HG03280 (cell line): ENCODE results near the gene PPIL3.

Experiments used
- ATAC-seq: cut with Tn5 transposase; IDR thresholded peaks from one replicate; pipeline ENCODE4 v1.9.1; 2021; ENCODE audit warnings: mild to moderate bottlenecking, moderate library complexity; ENCODE audit not compliant: unreplicated experiment

Gene PPIL3

DNA sequence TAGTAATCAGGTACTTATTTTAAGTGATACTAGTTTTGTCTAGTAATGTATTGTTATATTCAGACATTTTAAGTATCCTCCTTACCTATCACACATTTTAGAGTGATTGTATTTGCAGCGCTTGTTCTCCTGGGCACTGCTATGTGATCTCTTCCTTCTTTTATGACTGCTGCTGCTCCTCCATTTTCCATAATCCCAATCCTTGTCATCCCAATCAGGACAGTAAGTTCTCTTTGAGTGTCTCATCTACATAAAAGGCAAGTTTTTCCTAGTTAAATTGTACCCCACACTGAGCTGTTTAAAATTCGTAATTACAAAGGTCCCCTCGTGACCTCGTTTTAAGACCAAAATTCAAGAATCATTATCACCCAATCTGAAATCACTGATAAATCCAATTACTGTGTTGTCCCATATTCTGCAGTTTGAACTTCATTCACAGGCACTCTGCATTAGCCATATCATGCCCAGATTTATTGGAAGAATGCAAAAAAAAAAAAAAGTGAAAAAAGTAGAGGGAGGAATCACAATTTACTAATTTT, 27.2 kb downstream of the PPIL3 start:
- no peak for ATAC-seq

DNA sequence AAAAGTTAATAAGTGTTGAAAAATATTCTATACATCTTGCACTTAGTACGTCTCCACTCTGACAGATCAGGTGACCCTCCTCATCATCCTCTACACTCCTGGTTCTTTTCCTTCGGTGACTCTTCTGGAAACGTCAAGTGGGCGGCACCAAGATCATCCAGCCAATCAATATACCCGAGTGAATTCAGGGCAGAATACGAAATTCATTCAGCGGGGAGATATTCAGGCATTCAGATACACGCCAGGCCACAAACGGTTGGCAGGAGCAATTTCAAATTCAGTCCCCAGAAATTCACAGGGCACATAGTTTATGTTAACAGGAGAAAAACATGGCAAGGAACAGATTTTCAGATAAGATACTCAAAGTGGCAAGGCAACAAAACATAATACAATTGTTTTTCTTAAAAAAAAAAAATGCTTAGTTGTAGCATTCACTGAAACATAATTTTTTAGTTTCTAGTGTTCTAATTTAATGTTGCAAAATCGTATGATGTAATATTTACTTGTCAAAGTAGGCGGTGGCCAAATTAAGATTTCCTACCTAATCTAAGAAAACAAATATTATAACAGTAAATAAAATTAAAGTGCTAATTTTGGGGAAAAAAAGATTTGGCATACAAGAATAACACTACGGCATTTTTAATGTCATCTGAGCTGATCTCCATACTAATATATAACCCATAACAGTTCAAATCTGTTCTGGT, 28.6 kb downstream of the PPIL3 start:
- no peak for ATAC-seq

DNA sequence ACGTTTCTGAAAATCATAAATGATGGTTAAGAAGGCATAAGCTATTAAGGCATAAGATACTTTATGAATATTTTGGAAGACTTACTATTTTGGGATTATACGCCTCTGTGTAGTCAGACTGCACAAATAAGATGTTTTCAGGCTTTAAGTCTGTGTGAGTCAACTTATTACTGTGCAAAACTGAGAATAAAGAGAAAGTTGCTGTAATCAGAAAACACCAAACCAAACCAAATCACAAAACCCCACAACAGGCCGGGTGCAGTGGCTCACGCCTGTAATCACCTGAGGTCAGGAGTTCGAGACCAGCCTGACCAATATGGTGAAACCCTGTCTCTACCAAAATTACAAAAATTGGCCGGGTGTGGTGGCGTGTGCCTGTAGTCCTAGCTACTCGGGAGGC, 32.1 kb downstream of the PPIL3 start:
- ATAC-seq = no peak

DNA sequence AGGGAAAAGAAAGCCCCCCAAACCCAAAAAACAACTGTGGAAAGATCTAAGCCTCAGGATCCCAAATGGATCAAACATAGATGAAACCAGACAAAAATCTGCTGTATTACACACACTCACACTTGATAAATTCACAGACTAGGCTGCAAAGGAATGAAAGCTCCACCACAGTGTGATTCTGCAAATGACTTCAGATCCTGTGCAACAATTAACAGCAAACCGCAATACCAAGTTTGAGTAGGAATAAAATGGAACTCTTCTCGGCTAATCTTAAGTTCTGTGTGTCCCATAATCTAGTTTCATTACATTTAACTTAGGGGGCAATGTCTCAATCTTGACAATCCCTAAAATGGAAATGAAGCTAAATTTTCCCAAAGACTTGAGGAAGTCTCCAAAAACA, 36.3 kb downstream of the PPIL3 start:
- ATAC-seq = no peak

DNA sequence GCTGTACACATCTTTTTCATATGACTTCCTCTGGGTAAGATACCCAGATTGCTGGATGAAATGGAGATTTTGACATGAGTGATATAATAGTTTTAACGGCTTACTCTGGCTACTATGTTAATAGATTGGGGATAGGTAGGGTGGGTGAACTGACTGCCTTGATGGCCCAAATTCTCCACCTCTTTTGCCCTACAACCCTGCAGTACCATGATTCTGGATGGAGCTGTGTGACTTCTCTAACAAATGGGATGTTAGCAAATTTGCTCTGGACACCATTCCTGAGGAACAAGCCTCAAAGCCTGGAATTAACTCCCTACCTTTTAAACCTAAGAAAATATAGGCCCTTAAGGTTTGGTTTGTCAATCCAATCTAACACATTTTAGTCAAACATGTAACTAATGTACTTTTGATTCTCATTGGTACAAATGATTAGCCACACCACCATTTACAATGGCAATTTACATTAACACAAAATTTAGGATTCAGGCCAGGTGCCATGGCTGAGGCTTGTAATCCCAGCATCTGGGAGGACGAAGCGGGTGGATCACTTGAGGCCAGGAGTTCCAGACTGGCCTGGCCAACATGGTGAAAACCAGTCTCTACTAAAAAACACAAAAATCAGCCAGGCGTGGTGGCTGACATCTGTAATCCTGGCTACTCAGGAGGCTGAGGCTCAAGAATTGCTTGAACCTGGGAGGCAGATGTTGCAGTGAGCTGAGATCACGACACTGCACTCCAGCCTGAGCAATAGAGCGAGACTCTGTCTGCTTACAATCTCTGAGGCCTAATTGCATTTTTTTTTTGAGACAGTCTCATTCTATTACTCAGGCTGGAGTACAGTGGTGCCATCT, 37.3 kb downstream of the PPIL3 start:
- ATAC-seq = no peak

DNA sequence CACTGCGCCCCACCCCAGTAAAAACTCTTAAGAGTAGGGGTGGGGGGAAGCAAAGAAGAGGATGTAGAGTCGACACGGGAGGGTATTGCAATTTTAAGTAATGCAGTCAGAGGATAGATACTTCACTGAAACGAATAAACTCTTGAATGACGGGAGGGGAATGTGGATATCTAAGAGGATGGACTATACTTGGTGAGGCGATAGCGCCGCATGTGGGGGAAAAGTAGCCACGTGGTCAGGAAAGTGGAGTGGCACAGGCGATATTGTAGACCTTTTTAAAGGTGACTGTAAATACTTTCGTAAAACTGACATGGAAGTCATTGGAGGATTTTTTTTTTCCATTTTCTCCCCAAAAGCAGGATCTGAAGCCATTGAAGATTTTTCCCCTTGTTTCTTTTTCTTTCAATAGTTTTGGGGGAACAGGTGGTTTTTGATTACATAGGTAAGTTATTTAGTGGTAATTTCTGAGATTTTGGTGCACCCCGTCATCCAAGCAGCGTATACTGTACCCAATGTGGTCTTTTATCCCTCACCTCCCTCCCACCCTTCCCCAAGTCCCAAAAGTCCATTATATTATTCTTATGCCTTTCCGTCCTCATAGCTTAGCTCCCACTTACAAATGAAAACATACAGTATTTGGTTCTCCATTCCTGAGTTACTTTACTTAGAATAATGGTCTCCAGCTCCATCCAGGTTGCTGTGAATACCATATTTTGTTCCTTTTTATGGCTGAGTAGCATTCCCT, 38.2 kb downstream of the PPIL3 start:
- no peak for ATAC-seq

DNA sequence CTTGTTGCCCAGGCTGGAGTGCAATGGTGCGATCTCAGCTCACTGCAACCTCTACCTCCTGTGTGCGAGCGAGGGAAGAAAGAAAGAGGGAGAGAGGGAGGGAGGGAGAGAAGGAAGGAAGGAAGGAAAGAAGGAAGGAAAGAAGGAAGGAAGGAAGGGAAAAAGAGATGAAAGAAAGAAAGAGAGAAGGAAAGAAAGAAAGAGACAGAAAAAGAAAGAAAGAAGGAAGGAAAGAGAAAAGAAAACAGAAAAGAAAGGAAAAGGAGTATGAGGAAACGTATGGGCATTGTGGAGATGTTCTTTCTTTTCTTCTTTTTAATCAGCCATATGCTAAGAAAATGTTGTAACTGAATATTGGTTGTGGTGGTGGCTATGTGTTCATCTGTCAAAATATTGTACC, 40.9 kb downstream of the PPIL3 start:
- ATAC-seq = no peak

DNA sequence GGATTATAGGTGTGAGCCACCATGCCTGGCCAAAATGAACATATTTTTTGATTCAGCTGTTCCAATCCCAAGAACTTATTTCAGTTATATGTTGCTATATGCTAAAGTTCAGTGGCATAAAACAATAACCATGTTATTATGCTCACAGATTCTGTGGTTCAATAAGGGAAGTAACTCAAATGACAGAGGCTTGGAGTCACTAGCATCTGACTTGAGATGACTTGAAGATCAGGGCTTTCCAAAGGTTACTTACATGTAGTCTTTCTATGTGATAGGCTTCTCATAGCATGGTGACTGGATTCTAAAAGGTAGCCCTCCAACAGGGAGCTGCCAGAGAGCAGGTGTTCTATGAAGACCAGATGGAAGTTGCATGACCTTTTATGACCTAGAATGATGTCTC, 41.6 kb downstream of the PPIL3 start:
- ATAC-seq = no peak

DNA sequence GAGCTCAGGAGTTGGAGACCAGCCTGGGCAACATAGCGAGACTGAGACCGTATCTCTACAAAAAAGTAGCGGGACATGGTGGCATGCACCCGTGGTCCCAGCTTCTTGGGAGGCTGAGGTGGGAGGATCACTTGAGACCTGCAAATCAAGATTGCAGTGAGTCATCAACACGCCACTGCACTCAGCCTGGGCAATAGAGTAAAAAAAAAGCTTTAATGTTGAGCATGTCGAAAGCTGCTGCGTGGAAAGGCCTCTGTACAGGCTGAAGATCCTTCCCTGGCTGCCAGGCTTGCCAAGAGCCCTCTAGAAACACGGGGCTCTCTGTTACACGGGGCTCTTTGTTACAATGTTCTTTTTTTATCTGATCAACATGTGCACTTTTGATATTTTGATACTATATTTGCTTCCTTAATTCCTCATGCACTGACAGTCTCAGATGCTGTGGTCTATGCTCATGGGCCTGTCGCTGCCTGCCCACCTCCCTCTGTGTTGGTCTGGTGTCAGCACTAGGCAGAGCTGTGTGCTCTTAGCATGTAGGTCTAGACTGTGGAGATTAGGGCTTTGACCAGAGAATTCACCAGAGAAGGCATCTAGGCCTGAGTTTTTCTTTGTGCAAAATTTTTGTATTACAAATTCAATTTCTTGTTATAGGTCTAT, 43.1 kb downstream of the PPIL3 start:
- no peak for ATAC-seq

DNA sequence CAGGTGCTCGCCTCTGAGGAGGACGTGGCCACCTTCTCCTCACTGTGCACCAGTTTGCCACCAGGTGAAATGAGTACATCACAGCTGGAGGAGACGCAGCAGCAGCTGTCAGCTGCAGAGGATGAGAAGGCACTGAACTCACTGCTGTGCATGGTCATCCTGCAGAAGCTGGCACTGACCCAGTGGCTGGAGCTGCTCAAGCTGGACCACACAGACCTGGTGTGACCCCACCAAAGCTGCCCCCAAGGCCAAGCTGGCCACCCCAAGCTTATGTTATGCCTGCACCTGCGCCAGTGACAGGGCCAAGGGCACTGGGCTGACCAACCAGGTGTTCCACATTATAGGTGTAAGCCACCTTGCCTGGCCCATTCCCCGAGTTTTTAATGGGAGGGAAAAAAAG, 43.7 kb downstream of the PPIL3 start:
- no peak for ATAC-seq

DNA sequence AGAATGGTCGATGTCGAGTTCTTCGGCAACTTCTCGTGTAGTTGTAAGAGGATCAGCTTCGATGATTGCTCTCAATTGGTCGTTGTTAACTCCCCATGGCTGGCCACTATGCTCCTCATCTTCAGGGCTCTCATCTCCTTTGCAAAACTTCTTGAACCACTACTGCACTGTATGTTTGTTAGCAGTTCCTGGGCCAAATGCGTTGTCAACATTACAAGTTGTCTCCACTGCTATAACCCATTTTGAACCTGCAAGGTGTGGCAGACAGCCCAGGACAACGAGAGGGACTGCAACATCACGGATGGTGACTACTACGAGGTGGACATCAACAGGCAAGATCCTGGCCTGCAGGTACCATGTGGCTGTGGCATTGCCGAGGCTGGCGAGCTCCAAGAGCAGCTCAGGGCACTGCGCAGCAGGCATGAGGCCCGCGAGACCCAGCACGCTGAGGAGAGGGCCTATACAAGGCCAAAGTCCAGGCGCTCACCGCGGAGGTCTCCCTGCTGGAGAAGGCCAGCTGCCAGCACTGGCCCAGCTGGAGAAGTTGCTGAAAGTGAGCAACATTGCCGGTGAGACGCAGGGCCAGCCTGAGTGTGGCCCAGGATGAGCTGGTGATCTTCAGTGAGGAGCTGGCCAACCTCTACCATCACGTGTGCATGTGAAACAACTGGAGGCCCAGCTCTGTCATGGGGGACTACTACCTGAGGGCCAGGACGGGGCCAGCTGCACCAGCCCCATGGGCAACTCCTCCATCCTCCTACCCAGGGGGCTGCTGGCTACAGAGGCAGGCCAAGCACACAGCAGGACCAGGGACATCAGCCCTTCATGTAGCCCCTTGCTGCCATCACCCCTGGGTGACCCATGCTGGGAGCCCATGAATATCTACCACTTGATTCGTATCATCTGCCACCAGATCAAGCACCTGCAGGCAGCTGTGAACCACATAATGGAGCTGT, 44.6 kb downstream of the PPIL3 start:
- no peak for ATAC-seq

DNA sequence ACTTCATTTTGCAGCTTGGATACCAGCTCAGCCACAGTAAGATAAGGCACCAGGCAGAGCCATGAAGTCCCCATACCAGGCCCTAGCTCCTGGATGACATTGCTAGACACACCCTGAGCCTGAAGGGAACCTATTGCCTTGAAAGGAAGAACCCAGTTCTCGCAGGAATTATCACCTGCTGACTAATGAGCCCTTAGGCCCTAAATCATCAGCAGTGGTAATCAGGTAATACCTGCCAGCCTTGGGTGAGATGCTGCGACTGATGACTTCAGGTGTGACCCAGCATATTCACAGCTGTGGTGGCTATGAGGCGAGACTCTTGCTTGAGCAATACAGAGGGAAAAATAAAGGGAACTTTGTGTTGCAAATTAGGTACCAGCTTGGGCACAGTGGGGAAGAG, 49.4 kb downstream of the PPIL3 start:
- no peak for ATAC-seq

DNA sequence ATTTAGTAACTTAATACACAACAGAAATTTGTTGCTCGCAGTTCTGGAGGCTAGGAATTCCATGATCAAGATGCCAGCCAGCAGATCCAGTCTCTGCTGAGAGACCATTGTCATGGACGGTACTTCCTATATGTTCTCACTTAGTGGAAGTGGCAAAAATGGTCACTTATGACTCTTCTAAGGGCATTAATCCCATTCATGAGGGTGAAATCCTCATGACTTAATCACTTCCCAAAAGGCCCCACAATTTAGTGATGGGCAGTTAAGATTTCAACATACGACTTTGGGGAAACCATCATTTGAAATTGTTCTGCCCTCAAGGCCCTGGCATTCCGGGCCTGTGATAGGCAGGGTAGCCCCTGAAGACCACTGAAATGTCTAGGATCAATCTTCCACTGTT, 54.2 kb downstream of the PPIL3 start:
- ATAC-seq = no peak

DNA sequence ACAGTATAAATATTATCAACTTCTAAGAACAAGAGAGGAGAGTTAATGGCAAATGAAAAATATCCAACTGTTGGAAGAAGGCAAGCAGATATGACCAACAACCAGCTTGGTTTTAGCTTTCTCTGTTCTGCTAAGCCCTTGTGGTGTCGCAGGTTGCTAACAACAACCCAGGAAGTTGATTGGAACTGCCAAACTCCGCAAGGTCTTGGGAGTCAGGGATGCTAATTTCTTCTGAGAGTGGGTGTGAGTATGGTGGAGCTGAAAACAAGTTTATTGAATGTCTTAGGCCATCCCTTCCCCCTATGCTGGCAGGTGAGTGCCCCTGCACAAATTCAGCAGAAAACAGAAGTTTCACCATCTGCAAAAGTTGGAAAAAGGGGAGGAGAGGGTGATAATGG, 59.6 kb downstream of the PPIL3 start:
- no peak for ATAC-seq

DNA sequence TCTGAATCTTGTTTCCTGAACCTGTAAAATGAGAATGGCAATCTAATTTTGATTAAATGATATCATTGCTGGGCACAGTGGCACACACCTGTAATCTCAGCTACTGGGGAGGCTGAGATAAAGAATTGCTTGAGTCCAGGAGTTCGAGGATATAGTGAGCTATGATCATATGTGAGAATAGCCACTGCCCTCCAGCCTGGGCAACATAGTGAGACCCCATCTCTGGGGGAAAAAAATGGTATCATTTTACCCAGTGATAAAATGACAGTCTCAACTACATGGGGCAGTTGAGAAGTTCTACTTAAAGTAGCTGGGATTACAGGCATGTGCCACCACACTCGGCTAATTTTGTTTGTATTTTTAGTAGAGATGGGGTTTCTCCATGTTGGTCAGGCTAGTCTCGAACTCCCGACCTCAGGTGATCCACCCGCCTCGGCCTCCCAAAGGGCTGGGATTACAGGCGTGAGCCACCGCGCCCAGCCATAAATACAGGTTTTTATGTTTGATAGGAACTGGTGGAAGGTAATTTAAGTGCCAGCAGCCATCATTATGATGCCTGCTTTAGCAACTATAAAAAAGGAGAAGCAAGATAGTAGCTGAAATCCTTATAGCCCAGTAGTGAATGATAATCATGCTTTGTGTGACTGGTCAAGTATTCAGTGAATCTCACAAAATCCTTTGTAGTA, 60.2 kb downstream of the PPIL3 start:
- ATAC-seq = no peak

DNA sequence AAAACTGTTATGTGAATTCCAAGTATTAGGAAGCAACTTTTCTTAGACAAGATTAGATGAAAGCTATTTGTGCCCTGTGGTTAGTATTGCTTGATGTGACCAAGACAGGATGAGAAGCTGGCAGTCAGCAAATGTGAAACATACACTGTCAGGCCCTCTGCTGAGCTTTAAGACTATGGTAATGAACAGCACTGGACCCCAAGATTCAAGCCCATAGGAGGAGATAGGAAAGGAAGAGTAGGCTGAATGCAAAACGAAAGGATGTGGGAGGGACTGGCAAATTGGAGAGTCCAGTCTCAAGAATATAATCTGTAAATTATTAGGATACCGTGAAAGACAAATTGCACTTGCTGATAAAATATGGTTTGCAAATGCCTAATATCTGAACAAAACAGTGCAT, 60.8 kb downstream of the PPIL3 start:
- no peak for ATAC-seq

DNA sequence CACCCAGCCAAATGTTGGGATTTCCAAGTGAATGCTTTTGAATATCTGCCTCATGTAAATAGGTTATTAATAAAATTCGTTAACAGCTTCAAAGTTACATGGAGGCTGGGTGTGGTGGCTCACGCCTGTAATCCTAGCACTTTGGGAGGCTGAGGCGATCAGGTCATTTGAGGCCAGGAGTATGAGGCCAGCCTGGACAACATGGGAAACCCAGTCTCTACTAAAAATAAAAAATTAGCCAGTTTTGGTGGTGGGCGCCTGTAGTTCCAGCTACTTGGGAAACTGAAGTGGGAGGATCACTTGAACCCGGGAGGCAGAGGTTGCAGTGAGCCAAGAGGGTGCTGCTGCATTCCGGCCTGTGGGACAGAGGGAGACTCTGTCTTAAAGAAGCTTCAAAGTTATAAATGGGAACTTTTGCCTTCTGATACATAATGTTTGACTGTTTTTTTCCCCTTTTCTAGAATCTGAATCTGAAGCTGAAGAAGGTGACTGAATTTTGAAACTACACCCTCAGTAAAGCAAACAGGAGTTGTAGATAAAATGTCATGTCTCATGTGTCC, 67.1 kb downstream of the PPIL3 start:
- no peak for ATAC-seq
